Calu3 (cell line): ENCODE data around the gene MAP6. TPM values are rescaled to one million over a fixed set of nuclear protein-coding genes. Genes with fewer than 3 reads are reported as not detected.

Source experiments
- BruUV-seq: library from RNA; stranded (reverse); fragments of 400-500 nt; replicated peaks from 2 replicates; lab custom pipeline; 2021; lab: Mats Ljungman, UMichigan
- CTCF ChIA-PET: fragments of 300-600 bp; sonication (Branson Sonifier 250); formaldehyde crosslinking; loops from one replicate; lab custom pipeline; 2022; ENCODE audit warnings: antibody characterized with exemption; lab: Charles Lee
- DNase-seq: peaks from one replicate; pipeline ENCODE4 v3.0.0; 2022
- H3K27ac Mint-ChIP-seq: one replicate; pipeline ENCODE4 v1.8.0; 2022; ENCODE audit warnings: mixed read lengths; ENCODE audit not compliant: unreplicated experiment
- H3K27me3 Mint-ChIP-seq: one replicate; pipeline ENCODE4 v1.8.0; 2022; ENCODE audit warnings: mixed read lengths; ENCODE audit not compliant: unreplicated experiment
- H3K36me3 Mint-ChIP-seq: one replicate; pipeline ENCODE4 v1.8.0; 2022; ENCODE audit warnings: mild to moderate bottlenecking, moderate library complexity, mixed read lengths; ENCODE audit not compliant: insufficient read depth, unreplicated experiment
- H3K4me1 Mint-ChIP-seq: one replicate; pipeline ENCODE4 v1.8.0; 2022; ENCODE audit warnings: mild to moderate bottlenecking, low read depth, mixed read lengths; ENCODE audit not compliant: unreplicated experiment
- H3K4me3 Mint-ChIP-seq: one replicate; pipeline ENCODE4 v1.8.0; 2022; ENCODE audit warnings: mild to moderate bottlenecking, low read depth, moderate library complexity, mixed read lengths; ENCODE audit not compliant: unreplicated experiment
- H3K9me3 Mint-ChIP-seq: one replicate; pipeline ENCODE4 v1.8.0; 2022; ENCODE audit warnings: low read depth, mixed read lengths; ENCODE audit not compliant: unreplicated experiment
- intact Hi-C: fragments of 100-400 bp; cut with micrococcal nuclease; formaldehyde crosslinking; loops from one replicate; pipeline ENCODE4 v1.10.0; 2022; ENCODE audit not compliant: unreplicated experiment
- total RNA-seq: library from RNA; stranded (reverse); gene quantifications from 2 replicates; pipeline ENCODE4 v1.2.3, GENCODE V29; 2022
- TF ChIP-seq, protein P1 (sequence below): fragments of 200-600 bp; IDR thresholded peaks from one replicate; pipeline ENCODE4 v1.8.0; 2022; ENCODE audit warnings: antibody characterized with exemption; ENCODE audit not compliant: unreplicated experiment

The MAP6 gene
- total RNA-seq, 1 experiment from 2014 or later: not detected

DNA sequence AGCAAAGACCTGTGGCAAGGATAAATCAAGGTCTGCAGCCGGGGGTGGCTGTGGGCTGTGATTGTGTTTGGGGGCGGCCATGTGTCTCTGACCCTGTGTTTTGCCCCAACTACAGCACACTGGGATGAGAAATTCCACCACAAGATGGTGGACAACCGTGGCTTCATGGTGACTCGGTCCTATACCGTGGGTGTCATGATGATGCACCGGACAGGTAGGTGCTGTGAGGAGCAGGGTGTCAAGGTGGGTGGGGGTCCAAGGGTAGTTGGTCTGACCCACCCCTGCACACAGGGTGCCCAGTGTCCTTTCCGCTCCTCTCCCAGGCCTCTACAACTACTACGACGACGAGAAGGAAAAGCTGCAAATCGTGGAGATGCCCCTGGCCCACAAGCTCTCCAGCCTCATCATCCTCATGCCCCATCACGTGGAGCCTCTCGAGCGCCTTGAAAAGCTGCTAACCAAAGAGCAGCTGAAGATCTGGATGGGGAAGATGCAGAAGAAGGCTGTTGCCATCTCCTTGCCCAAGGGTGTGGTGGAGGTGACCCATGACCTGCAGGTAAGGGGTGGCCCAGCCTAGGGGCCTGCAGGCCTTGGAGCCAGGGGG is 100.1 kb downstream of the MAP6 start:
- no peaks in the 10 kb centered on the region for H3K9me3 Mint-ChIP-seq
- TF ChIP-seq, protein P1, sequence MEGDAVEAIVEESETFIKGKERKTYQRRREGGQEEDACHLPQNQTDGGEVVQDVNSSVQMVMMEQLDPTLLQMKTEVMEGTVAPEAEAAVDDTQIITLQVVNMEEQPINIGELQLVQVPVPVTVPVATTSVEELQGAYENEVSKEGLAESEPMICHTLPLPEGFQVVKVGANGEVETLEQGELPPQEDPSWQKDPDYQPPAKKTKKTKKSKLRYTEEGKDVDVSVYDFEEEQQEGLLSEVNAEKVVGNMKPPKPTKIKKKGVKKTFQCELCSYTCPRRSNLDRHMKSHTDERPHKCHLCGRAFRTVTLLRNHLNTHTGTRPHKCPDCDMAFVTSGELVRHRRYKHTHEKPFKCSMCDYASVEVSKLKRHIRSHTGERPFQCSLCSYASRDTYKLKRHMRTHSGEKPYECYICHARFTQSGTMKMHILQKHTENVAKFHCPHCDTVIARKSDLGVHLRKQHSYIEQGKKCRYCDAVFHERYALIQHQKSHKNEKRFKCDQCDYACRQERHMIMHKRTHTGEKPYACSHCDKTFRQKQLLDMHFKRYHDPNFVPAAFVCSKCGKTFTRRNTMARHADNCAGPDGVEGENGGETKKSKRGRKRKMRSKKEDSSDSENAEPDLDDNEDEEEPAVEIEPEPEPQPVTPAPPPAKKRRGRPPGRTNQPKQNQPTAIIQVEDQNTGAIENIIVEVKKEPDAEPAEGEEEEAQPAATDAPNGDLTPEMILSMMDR: no peak
- H3K27me3 Mint-ChIP-seq: no peaks in the 10 kb centered on the region
- H3K4me3 Mint-ChIP-seq: no peak overlapping the region
- H3K36me3 Mint-ChIP-seq: peaks cover 57% of the 10 kb centered on the region
- no peak for DNase-seq
- intact Hi-C loops: no loop called here
- peaks cover 5% of the 10 kb centered on the region for H3K4me1 Mint-ChIP-seq
- CTCF ChIA-PET: no interaction called here
- H3K27ac Mint-ChIP-seq: no peak overlapping the region
- no TSS peak for BruUV-seq

DNA sequence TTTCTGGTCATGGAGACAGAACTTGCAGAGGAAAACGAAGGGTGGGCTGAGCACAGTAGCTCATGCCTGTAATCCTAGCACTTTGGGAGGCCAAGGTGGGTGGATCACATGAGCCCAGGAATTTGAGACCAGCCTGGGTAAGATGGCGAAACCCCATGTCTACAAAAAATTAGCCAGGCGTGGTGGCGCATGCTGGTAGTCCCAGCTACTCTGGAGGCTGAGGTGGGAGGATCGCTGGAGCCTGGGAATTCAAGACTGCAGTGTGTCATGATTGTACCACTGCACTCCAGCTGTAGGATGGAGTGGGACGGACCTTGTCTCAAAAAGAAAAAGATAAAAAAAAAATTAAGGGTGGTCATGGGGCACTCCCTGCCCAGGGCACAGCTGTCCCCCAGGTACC is 100.9 kb downstream of the MAP6 start:
- H3K4me3 Mint-ChIP-seq: no peak overlapping the region
- no peaks in the 10 kb centered on the region for H3K27me3 Mint-ChIP-seq
- CTCF ChIA-PET: no interaction called here
- intact Hi-C loops: no loop called here
- TF ChIP-seq, protein P1: no peak
- no peaks in the 10 kb centered on the region for H3K9me3 Mint-ChIP-seq
- DNase-seq: no peak
- no peak overlapping the region for H3K27ac Mint-ChIP-seq
- peaks cover 10% of the 10 kb centered on the region for H3K4me1 Mint-ChIP-seq
- no TSS peak for BruUV-seq
- peaks cover 59% of the 10 kb centered on the region for H3K36me3 Mint-ChIP-seq

DNA sequence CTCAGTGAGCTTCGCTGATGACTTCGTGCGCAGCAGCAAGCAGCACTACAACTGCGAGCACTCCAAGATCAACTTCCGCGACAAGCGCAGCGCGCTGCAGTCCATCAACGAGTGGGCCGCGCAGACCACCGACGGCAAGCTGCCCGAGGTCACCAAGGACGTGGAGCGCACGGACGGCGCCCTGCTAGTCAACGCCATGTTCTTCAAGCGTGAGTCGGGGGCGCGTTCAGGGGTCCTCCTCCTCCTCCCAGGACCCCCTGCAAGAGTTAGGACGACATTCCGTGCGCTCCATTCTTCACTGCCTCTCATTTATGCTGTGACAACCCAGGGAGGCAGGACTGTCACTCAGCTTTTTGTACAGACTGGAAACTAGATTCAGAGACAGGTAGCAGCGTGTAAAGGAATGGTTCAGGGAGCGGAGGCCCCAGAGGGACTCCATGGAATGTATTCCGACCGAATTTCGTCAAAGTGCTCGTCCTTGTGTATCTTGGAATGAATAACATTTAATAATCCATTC is 102.0 kb downstream of the MAP6 start:
- TF ChIP-seq, protein P1: no peak
- H3K27me3 Mint-ChIP-seq: no peaks in the 10 kb centered on the region
- no TSS peak for BruUV-seq
- intact Hi-C loops: no loop called here
- no peak overlapping the region for H3K4me3 Mint-ChIP-seq
- peaks cover 59% of the 10 kb centered on the region for H3K36me3 Mint-ChIP-seq
- H3K9me3 Mint-ChIP-seq: no peaks in the 10 kb centered on the region
- CTCF ChIA-PET: no interaction called here
- peaks cover 10% of the 10 kb centered on the region for H3K4me1 Mint-ChIP-seq
- H3K27ac Mint-ChIP-seq: no peak overlapping the region
- no peak for DNase-seq

DNA sequence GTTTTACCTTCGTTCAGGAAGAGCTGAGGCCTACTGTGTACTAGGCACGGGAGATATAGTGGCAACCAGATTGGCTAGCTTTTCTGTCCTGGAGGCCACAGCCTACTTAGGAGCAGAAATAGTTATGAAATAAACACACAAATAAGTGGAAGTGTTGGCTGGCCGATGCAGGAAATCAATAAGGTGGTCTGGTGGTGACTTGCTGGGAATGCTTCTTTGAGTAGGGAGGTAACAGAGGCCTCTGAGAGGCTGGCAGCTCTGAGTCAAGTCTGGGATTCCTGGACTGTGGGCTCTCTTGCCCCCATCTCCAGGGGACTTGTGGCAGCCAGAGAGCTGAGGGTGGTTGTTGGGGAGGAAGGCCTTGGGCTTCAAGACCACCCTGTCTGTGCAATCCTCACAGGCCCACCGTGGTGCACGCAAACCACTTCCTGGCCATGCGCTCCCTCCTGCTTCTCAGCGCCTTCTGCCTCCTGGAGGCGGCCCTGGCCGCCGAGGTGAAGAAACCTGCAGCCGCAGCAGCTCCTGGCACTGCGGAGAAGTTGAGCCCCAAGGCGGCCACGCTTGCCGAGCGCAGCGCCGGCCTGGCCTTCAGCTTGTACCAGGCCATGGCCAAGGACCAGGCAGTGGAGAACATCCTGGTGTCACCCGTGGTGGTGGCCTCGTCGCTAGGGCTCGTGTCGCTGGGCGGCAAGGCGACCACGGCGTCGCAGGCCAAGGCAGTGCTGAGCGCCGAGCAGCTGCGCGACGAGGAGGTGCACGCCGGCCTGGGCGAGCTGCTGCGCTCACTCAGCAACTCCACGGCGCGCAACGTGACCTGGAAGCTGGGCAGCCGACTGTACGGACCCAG is 102.7 kb downstream of the MAP6 start:
- H3K4me3 Mint-ChIP-seq: no peak overlapping the region
- BruUV-seq: no TSS peak
- intact Hi-C loops: no loop called here

More for the DNA sequence above, 102.7 kb downstream of the MAP6 start:
- H3K27ac Mint-ChIP-seq: no peak overlapping the region
- CTCF ChIA-PET: no interaction called here
- TF ChIP-seq, protein P1: no peak
- H3K4me1 Mint-ChIP-seq: peaks cover 10% of the 10 kb centered on the region
- no peaks in the 10 kb centered on the region for H3K9me3 Mint-ChIP-seq
- DNase-seq: no peak
- H3K36me3 Mint-ChIP-seq: peaks cover 57% of the 10 kb centered on the region
- H3K27me3 Mint-ChIP-seq: no peaks in the 10 kb centered on the region
